ENCODE data around the gene E2F4.
A peak's percentile ranks its signal among the peaks of the same experiment; 100 is the strongest.

Gene E2F4

GRCh38 chr16:67215706-67216105, 23.8 kb downstream of the E2F4 start:
- Histone ChIP-seq H3K9ac (ENCODE audit: low read length) (no peak overlapping the region), H2AK5ac (ENCODE audit: low read length) (no peak overlapping the region), H3K27me3 (ENCODE audit: insufficient read depth, low read length, poor library complexity) (no peaks in the 10 kb centered on the region), H3K36me3 (ENCODE audit: control insufficient read depth, insufficient read depth, low read length) (no peaks in the 10 kb centered on the region), H3K56ac (ENCODE audit: low read length) (no peak overlapping the region), H3K79me1 (ENCODE audit: low read length) (no peaks in the 10 kb centered on the region), H3K23ac (ENCODE audit: low read length) (no peak overlapping the region), H3K4ac (ENCODE audit: low read depth, low read length) (no peak overlapping the region), H3K4me1 (ENCODE audit: control insufficient read depth, low read depth, low read length) (no peaks in the 10 kb centered on the region), H4K5ac (ENCODE audit: low read length) (no peak overlapping the region), H3K4me3 (ENCODE audit: low read length) (no peak overlapping the region), H2BK5ac (ENCODE audit: low read length) (no peak overlapping the region), H3K79me2 (ENCODE audit: control insufficient read depth, insufficient read depth, low read length) (no peaks in the 10 kb centered on the region), H2BK120ac (ENCODE audit: low read depth, low read length) (no peak overlapping the region), H3K18ac (ENCODE audit: low read length) (no peak overlapping the region), H4K8ac (ENCODE audit: low read depth, low read length) (no peak overlapping the region), H3K27ac (ENCODE audit: low read depth, low read length) (no peak overlapping the region), H2BK15ac (replicated peaks; ENCODE audit: low read depth) (no peak overlapping the region), H3K4me2 (ENCODE audit: low read length) (no peak overlapping the region)
- WGBS (ENCODE audit: extremely low coverage, insufficient coverage, low lambda C conversion rate), result no CpG with 5 or more reads among the region's 5 CpGs
- DNase-seq, result peak; percentile 35

GRCh38 chr16:67216612-67217490, 24.9 kb downstream of the E2F4 start:
- no CpG with 5 or more reads among the region's 18 CpGs for WGBS (ENCODE audit: extremely low coverage, insufficient coverage, low lambda C conversion rate)
- Histone ChIP-seq H3K79me2 (ENCODE audit: control insufficient read depth, insufficient read depth, low read length) (no peaks in the 10 kb centered on the region), H3K56ac (ENCODE audit: low read length) (no peak overlapping the region), H3K4ac (ENCODE audit: low read depth, low read length) (no peak overlapping the region), H2BK120ac (ENCODE audit: low read depth, low read length) (no peak overlapping the region), H2BK15ac (replicated peaks; ENCODE audit: low read depth) (no peak overlapping the region), H3K4me2 (ENCODE audit: low read length) (no peak overlapping the region), H2BK5ac (ENCODE audit: low read length) (no peak overlapping the region), H3K27me3 (ENCODE audit: insufficient read depth, low read length, poor library complexity) (no peaks in the 10 kb centered on the region), H3K9ac (ENCODE audit: low read length) (no peak overlapping the region), H3K4me1 (ENCODE audit: control insufficient read depth, low read depth, low read length) (no peaks in the 10 kb centered on the region), H4K5ac (ENCODE audit: low read length) (no peak overlapping the region), H2AK5ac (ENCODE audit: low read length) (no peak overlapping the region), H3K36me3 (ENCODE audit: control insufficient read depth, insufficient read depth, low read length) (no peaks in the 10 kb centered on the region), H3K18ac (ENCODE audit: low read length) (no peak overlapping the region), H3K79me1 (ENCODE audit: low read length) (no peaks in the 10 kb centered on the region), H3K4me3 (ENCODE audit: low read length) (no peak overlapping the region), H3K23ac (ENCODE audit: low read length) (no peak overlapping the region), H3K27ac (ENCODE audit: low read depth, low read length) (no peak overlapping the region), H4K8ac (ENCODE audit: low read depth, low read length) (no peak overlapping the region)
- DNase-seq, result no peak

DNA sequence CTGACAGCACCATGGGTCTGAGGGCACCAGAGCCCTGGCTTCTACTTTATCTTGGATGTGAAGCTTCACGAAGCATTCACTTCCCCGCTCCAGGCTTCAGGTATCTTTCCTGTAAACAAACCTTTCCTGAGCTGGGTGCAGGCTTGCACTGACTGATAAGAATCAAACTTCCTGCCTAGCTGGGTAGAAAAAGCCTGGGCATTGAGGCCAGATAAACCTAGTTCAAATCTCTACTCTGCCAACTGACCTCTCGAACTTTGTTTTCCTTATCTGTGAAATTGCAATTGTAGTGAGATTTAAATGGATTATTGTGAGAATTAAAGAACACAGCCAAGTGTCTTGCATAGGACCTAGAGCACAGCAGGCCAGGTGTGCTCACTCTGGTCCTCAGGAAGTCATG, 32.0 kb downstream of the E2F4 start:
- no peak overlapping the region for H3K4me2 ChIP-seq (ENCODE audit: low read length)
- H4K8ac ChIP-seq (ENCODE audit: low read depth, low read length), result no peak overlapping the region
- H4K5ac ChIP-seq (ENCODE audit: low read length), result no peak overlapping the region
- H3K36me3 ChIP-seq (ENCODE audit: control insufficient read depth, insufficient read depth, low read length), result peaks cover 2% of the 10 kb centered on the region
- peaks cover 2% of the 10 kb centered on the region for H3K4me1 ChIP-seq (ENCODE audit: control insufficient read depth, low read depth, low read length)
- no peak overlapping the region for H2BK5ac ChIP-seq (ENCODE audit: low read length)
- no peak overlapping the region for H3K4me3 ChIP-seq (ENCODE audit: low read length)
- H3K27ac ChIP-seq (ENCODE audit: low read depth, low read length), result no peak overlapping the region
- H3K79me1 ChIP-seq (ENCODE audit: low read length), result peaks cover 15% of the 10 kb centered on the region
- no peak overlapping the region for H3K4ac ChIP-seq (ENCODE audit: low read depth, low read length)
- no peak overlapping the region for H2AK5ac ChIP-seq (ENCODE audit: low read length)
- H2BK15ac ChIP-seq (replicated peaks; ENCODE audit: low read depth), result no peak overlapping the region
- H3K79me2 ChIP-seq (ENCODE audit: control insufficient read depth, insufficient read depth, low read length), result peaks cover 13% of the 10 kb centered on the region
- H3K18ac ChIP-seq (ENCODE audit: low read length), result no peak overlapping the region
- WGBS (ENCODE audit: extremely low coverage, insufficient coverage, low lambda C conversion rate), result no CpG with 5 or more reads among the region's 3 CpGs
- H2BK120ac ChIP-seq (ENCODE audit: low read depth, low read length), result no peak overlapping the region
- H3K9ac ChIP-seq (ENCODE audit: low read length), result no peak overlapping the region
- peak; percentile 19 for DNase-seq
- no peaks in the 10 kb centered on the region for H3K27me3 ChIP-seq (ENCODE audit: insufficient read depth, low read length, poor library complexity)
- H3K56ac ChIP-seq (ENCODE audit: low read length), result no peak overlapping the region
- no peak overlapping the region for H3K23ac ChIP-seq (ENCODE audit: low read length)

GRCh38 chr16:67226295-67226803, 34.4 kb downstream of the E2F4 start:
- H3K36me3 ChIP-seq (ENCODE audit: control insufficient read depth, insufficient read depth, low read length), result peaks cover 16% of the 10 kb centered on the region
- H3K18ac ChIP-seq (ENCODE audit: low read length), result no peak overlapping the region
- no peak overlapping the region for H2AK5ac ChIP-seq (ENCODE audit: low read length)
- H3K27me3 ChIP-seq (ENCODE audit: insufficient read depth, low read length, poor library complexity), result no peaks in the 10 kb centered on the region
- H3K56ac ChIP-seq (ENCODE audit: low read length), result peak overlapping the region; percentile 70
- H4K5ac ChIP-seq (ENCODE audit: low read length), result no peak overlapping the region
- H3K27ac ChIP-seq (ENCODE audit: low read depth, low read length), result no peak overlapping the region
- peaks cover 13% of the 10 kb centered on the region for H3K79me2 ChIP-seq (ENCODE audit: control insufficient read depth, insufficient read depth, low read length)
- H3K9ac ChIP-seq (ENCODE audit: low read length), result peak overlapping the region; percentile 50
- H3K4ac ChIP-seq (ENCODE audit: low read depth, low read length), result no peak overlapping the region
- peaks cover 2% of the 10 kb centered on the region for H3K4me1 ChIP-seq (ENCODE audit: control insufficient read depth, low read depth, low read length)
- no peak for DNase-seq
- peak overlapping the region; percentile 67 for H3K4me2 ChIP-seq (ENCODE audit: low read length)
- H3K79me1 ChIP-seq (ENCODE audit: low read length), result peaks cover 15% of the 10 kb centered on the region
- H3K23ac ChIP-seq (ENCODE audit: low read length), result no peak overlapping the region
- no peak overlapping the region for H2BK5ac ChIP-seq (ENCODE audit: low read length)
- H2BK15ac ChIP-seq (replicated peaks; ENCODE audit: low read depth), result no peak overlapping the region
- H3K4me3 ChIP-seq (ENCODE audit: low read length), result peak overlapping the region; percentile 16
- no CpG with 5 or more reads among the region's 12 CpGs for WGBS (ENCODE audit: extremely low coverage, insufficient coverage, low lambda C conversion rate)
- H4K8ac ChIP-seq (ENCODE audit: low read depth, low read length), result no peak overlapping the region
- no peak overlapping the region for H2BK120ac ChIP-seq (ENCODE audit: low read depth, low read length)

GRCh38 chr16:67226804-67227566, 35.0 kb downstream of the E2F4 start, which contains the start of gene TMEM208:
Gene TMEM208, plus strand, starts transcription at chr16:67227130. Its CDS starts 89 bp downstream, at chr16:67227219.
- H3K18ac ChIP-seq (ENCODE audit: low read length), result no peak within 1 kb of the TSS

More at GRCh38 chr16:67226804-67227566, 35.0 kb downstream of the E2F4 start, which contains the start of gene TMEM208:
- H3K36me3 ChIP-seq (ENCODE audit: control insufficient read depth, insufficient read depth, low read length), result peaks cover 19% of the 10 kb centered on the region
- no peak within 1 kb of the TSS for H2BK120ac ChIP-seq (ENCODE audit: low read depth, low read length)
- no peak within 1 kb of the TSS for H2BK5ac ChIP-seq (ENCODE audit: low read length)
- H3K56ac ChIP-seq (ENCODE audit: low read length), result peak within 1 kb of the TSS; percentile 96
- no peak within 1 kb of the TSS for H3K4ac ChIP-seq (ENCODE audit: low read depth, low read length)
- H2AK5ac ChIP-seq (ENCODE audit: low read length), result no peak within 1 kb of the TSS
- peaks cover 13% of the 10 kb centered on the region for H3K79me2 ChIP-seq (ENCODE audit: control insufficient read depth, insufficient read depth, low read length)
- peak within 1 kb of the TSS; percentile 100 for H3K4me3 ChIP-seq (ENCODE audit: low read length)
- H3K4me1 ChIP-seq (ENCODE audit: control insufficient read depth, low read depth, low read length), result peaks cover 2% of the 10 kb centered on the region
- peak; percentile 100 for DNase-seq
- H4K5ac ChIP-seq (ENCODE audit: low read length), result no peak within 1 kb of the TSS
- H3K27ac ChIP-seq (ENCODE audit: low read depth, low read length), result no peak within 1 kb of the TSS
- H2BK15ac ChIP-seq (replicated peaks; ENCODE audit: low read depth), result no peak within 1 kb of the TSS
- WGBS (ENCODE audit: extremely low coverage, insufficient coverage, low lambda C conversion rate), result no CpG with 5 or more reads among the region's 46 CpGs
- H3K27me3 ChIP-seq (ENCODE audit: insufficient read depth, low read length, poor library complexity), result no peaks in the 10 kb centered on the region
- peak within 1 kb of the TSS; percentile 97 for H3K9ac ChIP-seq (ENCODE audit: low read length)
- H3K23ac ChIP-seq (ENCODE audit: low read length), result no peak within 1 kb of the TSS
- H3K79me1 ChIP-seq (ENCODE audit: low read length), result peaks cover 15% of the 10 kb centered on the region
- H4K8ac ChIP-seq (ENCODE audit: low read depth, low read length), result no peak within 1 kb of the TSS
- peak within 1 kb of the TSS; percentile 99 for H3K4me2 ChIP-seq (ENCODE audit: low read length)

Data from mesendoderm (in vitro differentiated cells).